NB4 (cell line): ENCODE measurements around the gene PDCD4.

Experiments
- CTCF ChIP-seq: IDR thresholded peaks from one replicate; pipeline ENCODE4 v1.5.1; 2012; ENCODE audit warnings: low read depth, low read length
- MAX ChIP-seq: IDR thresholded peaks from 2 replicates; pipeline ENCODE4 v1.6.1; 2011; ENCODE audit warnings: low read depth, low read length
- MYC ChIP-seq: IDR thresholded peaks from 2 replicates; pipeline ENCODE4 v1.6.1; 2011; ENCODE audit warnings: low read depth, low read length
- POLR2A ChIP-seq: IDR thresholded peaks from 2 replicates; pipeline ENCODE4 v1.6.1; 2011; ENCODE audit warnings: mild to moderate bottlenecking; ENCODE audit not compliant: insufficient read length; ENCODE audit errors: extremely low read depth

- TF ChIP-seq CTCF (no peak), POLR2A (no peak), MAX (no peak), MYC (no peak)
Measured at GRCh38 chr10:110876788-110877187, 5.1 kb downstream of the PDCD4 start.
